ENCODE measurements around the gene KDSR. TPM values are rescaled to one million over a fixed set of nuclear protein-coding genes. Genes with fewer than 3 reads are reported as not detected.

The KDSR gene
- total RNA-seq, 1 donor, result 46.3 TPM

DNA sequence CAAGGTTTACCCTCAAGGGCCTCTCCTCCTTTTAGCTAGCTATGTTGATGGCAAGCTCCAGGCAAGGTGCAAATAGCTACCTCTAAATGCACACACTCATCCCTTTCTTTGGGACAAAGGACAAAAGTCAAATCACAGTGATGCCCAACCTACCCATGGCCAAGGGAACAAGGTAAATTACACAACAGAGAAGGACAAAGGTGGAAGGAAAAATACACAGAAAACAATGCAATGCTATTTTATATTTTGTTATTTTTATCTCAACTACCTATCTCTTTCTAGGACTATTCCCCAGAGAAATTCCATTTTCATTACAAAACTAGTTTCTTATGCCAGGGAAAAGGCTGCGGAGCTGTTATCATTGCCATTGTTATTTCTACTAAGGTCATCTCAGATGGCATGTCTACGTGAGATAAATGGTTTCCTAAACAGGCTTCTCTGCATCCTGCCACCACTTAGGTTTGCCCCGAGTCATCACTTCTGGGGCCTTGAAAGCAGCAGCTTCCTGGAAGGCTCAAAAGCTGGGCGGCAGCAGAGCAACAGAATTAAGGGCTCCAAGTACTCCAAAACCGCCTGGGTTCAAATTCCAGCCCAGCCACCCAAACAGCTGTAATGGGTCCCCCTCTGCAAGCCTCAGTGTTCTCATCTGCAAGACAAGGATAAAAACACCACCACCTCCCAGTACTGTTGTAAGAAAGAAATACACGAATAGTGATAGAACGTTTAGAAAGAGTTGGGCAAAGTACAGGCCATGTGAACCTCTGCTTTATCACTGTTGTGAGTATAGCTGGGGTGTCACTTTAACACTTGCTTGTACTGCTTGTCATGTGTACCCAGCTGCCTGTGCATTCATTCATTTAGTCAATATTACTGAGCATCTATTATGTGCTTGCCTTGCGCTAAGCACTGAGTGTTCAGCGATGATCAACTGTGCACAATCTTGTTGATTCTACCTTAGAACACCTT, 68.3 kb downstream of the KDSR start:
- Histone ChIP-seq H3K4me1 (ENCODE audit: insufficient read depth, low read length) (peaks cover 7% of the 10 kb centered on the region), H3K36me3 (ENCODE audit: insufficient read depth, low read length) (no peaks in the 10 kb centered on the region), H3K79me2 (ENCODE audit: insufficient read depth, low read length) (no peaks in the 10 kb centered on the region), H4K20me1 (ENCODE audit: insufficient read depth, low read length) (no peaks in the 10 kb centered on the region), H3K27ac (ENCODE audit: low read depth, low read length) (no peak overlapping the region), H3K9me3 (ENCODE audit: low read depth, low read length) (no peaks in the 10 kb centered on the region), H3K4me3 (ENCODE audit: insufficient read depth, low read length) (no peak overlapping the region), H3K4me2 (ENCODE audit: insufficient read depth, low read length) (no peak overlapping the region), H2AFZ (ENCODE audit: low read length) (no peak overlapping the region), H3K27me3 (ENCODE audit: insufficient read depth, low read length) (no peaks in the 10 kb centered on the region)
- TF ChIP-seq, protein P1, sequence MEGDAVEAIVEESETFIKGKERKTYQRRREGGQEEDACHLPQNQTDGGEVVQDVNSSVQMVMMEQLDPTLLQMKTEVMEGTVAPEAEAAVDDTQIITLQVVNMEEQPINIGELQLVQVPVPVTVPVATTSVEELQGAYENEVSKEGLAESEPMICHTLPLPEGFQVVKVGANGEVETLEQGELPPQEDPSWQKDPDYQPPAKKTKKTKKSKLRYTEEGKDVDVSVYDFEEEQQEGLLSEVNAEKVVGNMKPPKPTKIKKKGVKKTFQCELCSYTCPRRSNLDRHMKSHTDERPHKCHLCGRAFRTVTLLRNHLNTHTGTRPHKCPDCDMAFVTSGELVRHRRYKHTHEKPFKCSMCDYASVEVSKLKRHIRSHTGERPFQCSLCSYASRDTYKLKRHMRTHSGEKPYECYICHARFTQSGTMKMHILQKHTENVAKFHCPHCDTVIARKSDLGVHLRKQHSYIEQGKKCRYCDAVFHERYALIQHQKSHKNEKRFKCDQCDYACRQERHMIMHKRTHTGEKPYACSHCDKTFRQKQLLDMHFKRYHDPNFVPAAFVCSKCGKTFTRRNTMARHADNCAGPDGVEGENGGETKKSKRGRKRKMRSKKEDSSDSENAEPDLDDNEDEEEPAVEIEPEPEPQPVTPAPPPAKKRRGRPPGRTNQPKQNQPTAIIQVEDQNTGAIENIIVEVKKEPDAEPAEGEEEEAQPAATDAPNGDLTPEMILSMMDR (IDR thresholded peaks at IDR 0.05; ENCODE audit: extremely low read depth, low read depth, low read length), result no peak
- no peak for DNase-seq (ENCODE audit: insufficient read length, low spot score, missing footprints)

DNA sequence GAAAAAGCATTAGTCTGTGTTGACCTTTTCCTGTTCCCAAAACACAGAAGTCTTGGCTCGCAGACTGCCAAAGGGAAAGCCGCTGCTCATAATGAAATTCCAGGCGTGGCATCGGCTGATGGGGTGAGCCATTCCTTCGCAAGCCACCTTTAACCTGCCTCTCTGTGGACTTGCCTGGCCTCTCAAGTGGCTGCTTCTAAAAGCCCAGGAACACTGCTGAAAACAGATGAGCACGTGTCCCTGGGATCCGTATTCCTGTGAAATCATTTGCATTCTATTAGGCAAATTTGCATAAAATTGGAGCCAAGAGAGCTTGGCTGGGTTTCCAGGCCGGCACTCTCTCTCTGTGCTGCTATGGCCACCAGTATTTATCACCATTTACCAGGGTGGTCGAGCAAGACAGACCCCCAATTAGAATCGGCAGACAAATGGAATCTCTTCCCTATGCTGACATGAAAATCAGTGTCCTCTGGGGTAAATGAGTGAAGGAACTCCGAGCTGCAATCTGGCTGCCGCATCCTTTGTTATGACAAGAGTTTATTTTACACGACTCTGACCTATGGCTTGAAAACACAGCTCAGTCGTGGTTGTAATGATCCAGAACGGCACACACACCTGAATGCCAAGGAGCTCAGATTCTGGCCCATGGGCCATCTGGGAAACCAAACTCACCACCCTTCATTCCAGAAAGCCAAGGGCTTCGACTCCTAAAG, 69.2 kb downstream of the KDSR start:
- H3K27me3 ChIP-seq (ENCODE audit: insufficient read depth, low read length), result no peaks in the 10 kb centered on the region
- H4K20me1 ChIP-seq (ENCODE audit: insufficient read depth, low read length), result no peaks in the 10 kb centered on the region
- H3K36me3 ChIP-seq (ENCODE audit: insufficient read depth, low read length), result no peaks in the 10 kb centered on the region
- no peak overlapping the region for H3K4me3 ChIP-seq (ENCODE audit: insufficient read depth, low read length)
- no peaks in the 10 kb centered on the region for H3K79me2 ChIP-seq (ENCODE audit: insufficient read depth, low read length)
- H3K9me3 ChIP-seq (ENCODE audit: low read depth, low read length), result no peaks in the 10 kb centered on the region
- H2AFZ ChIP-seq (ENCODE audit: low read length), result no peak overlapping the region
- no peak overlapping the region for H3K4me2 ChIP-seq (ENCODE audit: insufficient read depth, low read length)
- H3K27ac ChIP-seq (ENCODE audit: low read depth, low read length), result no peak overlapping the region
- H3K4me1 ChIP-seq (ENCODE audit: insufficient read depth, low read length), result peaks cover 7% of the 10 kb centered on the region
- TF ChIP-seq, protein P1 (IDR thresholded peaks at IDR 0.05; ENCODE audit: extremely low read depth, low read depth, low read length), result no peak
- DNase-seq (ENCODE audit: insufficient read length, low spot score, missing footprints), result no peak

DNA sequence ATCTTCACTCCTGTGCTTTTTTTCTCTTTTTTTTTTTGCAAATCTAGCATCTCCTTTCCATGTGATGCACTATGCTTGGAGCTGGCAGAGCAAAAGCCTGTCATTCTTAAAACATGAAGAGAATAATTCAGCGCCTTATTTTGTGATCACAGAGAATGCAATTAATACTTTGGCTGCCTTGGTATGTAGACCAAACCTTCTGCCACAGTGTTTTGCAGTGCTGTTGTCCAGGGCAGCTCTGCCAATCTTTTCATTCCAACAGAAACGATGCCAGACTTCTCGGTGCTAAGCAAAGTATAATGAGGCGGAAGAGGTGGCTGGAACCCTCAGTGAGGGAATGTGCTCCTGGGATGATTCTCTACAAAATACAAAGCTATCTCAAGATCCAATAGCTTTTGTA, 73.1 kb downstream of the KDSR start:
- no peak for DNase-seq (ENCODE audit: insufficient read length, low spot score, missing footprints)
- H3K36me3 ChIP-seq (ENCODE audit: insufficient read depth, low read length), result no peaks in the 10 kb centered on the region
- H4K20me1 ChIP-seq (ENCODE audit: insufficient read depth, low read length), result no peaks in the 10 kb centered on the region
- no peaks in the 10 kb centered on the region for H3K9me3 ChIP-seq (ENCODE audit: low read depth, low read length)
- H3K27me3 ChIP-seq (ENCODE audit: insufficient read depth, low read length), result no peaks in the 10 kb centered on the region
- no peak overlapping the region for H3K4me3 ChIP-seq (ENCODE audit: insufficient read depth, low read length)
- no peak overlapping the region for H3K4me2 ChIP-seq (ENCODE audit: insufficient read depth, low read length)
- no peaks in the 10 kb centered on the region for H3K79me2 ChIP-seq (ENCODE audit: insufficient read depth, low read length)
- no peak overlapping the region for H2AFZ ChIP-seq (ENCODE audit: low read length)
- TF ChIP-seq, protein P1 (IDR thresholded peaks at IDR 0.05; ENCODE audit: extremely low read depth, low read depth, low read length), result no peak
- no peaks in the 10 kb centered on the region for H3K4me1 ChIP-seq (ENCODE audit: insufficient read depth, low read length)
- no peak overlapping the region for H3K27ac ChIP-seq (ENCODE audit: low read depth, low read length)

Measured in osteoblast (primary cell).